Stimulated activated CD8-positive, alpha-beta memory T cell treated with anti-CD3 and anti-CD28 coated beads, Interleukin-12 subunit alpha, Interleukin-12 subunit beta, amount 100 ng/mL, for 24 hours (primary cell): ENCODE measurements around the gene KCNIP4.

ENCODE experiments used
- DNase-seq: peaks from one replicate; pipeline ENCODE4 v3.0.0-alpha.2; 2020; ENCODE audit errors: extremely low read depth

Gene KCNIP4

DNA sequence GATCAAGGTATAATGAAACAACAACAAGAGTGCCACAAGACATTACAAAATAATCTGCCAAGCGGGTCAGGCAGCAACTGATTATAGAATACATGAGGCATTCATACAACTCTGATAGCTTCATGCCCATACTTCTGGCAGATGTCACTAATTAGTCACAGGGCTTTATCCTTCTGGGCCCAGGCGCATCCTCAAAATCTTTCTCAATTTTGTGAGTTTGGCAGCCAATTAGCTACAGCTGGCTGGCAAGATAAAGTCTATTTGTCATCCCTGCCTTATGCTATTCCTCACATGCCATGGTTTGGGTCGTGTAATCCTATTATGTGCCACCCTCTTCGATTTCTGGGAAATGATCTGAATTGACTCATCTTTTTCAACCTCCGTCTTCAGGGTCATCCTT, 994.0 kb downstream of the KCNIP4 start:
- no peak for DNase-seq

DNA sequence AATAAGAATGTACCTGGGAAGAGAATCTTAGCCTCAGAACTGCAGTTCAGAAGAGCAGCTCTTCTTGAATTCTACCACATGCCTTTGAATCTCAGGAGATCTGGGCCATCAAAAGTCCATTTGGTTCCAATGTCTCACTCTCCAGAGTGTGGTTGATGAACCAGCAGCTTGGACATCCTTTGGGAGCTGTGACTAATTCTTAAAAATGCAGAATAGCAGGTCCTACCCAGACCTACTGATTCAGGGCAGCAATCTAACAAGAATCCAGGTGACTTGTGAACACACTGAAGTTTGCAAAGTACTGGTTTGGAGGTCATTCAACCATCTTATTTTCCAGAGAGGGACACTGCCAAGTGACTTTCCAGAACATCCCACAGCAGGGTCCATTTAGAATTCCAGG, 1003.6 kb downstream of the KCNIP4 start:
- no peak for DNase-seq

DNA sequence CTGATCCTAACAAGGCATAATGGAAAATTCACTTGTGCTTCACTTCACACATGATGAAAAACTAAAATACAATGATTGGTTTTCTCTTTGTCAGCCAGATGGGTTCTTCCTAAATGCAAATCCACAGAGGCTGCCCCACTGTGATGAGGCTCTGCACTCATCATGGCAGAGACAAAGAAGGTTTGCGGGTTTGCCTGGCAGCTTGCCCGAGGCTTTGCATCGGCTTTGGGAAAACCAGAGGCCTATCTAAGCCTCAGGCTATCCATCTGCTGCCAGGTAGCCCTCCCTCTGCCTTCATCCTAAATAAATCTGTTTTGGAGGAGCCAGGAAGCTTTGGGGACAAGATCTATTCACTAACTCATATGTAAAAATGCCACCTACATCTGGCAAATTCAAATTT, 1004.1 kb downstream of the KCNIP4 start:
- DNase-seq = no peak

- no peak for DNase-seq
Measured at GRCh38 chr4:20938204-20938603, 1010.4 kb downstream of the KCNIP4 start.

DNA sequence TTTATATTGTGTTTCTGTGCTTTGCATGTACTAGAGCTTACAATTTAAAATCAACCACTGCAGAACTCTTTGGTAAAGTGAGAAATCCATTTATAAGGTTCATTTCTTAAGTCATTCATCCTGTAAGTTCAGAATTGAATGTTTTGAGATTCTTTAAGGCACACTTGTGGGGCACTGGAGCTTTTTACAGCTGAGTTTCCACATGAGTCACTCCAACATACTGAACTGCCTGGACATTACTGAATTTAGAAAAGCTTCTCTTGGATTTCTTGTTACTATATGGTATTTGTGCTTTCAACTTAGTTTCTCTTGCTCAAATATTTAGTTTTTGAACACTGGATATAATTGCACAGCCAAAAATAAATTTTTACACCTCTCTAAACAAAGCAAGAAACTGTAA, 1022.0 kb downstream of the KCNIP4 start:
- no peak for DNase-seq

GRCh38 chr4:20925176-20925575, 1023.4 kb downstream of the KCNIP4 start:
- no peak for DNase-seq

GRCh38 chr4:20922962-20923361, 1025.6 kb downstream of the KCNIP4 start:
- DNase-seq = no peak

DNA sequence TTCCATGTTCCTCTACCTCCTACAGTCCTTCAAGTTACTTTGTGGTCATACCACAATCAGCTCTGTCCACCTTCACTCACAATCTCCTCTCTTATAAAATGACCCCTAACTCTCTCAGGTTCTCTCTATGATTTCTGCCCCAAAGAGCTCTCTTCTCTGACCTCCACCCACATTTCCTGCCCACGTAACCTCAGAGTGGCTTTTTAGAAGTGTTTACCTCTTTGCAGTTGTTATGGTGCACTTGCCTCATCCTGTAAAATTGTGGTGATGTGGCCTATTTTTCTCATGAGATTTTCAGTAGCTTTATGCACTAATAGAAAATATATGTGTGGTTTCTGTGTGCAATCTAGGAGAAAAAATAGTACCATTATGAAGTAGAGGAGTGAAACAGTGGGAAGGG, 1032.5 kb downstream of the KCNIP4 start:
- DNase-seq = no peak

- no peak for DNase-seq
Measured at GRCh38 chr4:20904966-20905365, 1043.6 kb downstream of the KCNIP4 start.

DNA sequence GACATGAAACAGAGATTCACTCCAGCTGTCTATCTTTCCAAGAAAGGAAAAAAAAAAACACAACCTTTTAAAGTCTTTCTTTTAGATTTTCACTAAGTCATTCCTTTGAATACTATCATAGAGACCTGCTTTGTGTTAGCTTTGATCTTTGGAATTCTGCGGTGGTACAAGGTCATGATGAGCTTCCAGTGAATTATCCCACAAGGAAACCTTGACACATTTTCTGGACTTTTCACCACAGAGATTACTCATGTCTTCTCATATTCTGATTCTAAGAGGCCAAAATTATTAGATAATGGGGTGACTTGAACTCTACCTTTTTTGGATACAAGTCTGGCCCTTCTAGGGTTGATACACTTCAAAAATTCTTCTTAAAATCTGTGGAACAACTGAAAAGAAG, 1046.7 kb downstream of the KCNIP4 start:
- DNase-seq = no peak

DNA sequence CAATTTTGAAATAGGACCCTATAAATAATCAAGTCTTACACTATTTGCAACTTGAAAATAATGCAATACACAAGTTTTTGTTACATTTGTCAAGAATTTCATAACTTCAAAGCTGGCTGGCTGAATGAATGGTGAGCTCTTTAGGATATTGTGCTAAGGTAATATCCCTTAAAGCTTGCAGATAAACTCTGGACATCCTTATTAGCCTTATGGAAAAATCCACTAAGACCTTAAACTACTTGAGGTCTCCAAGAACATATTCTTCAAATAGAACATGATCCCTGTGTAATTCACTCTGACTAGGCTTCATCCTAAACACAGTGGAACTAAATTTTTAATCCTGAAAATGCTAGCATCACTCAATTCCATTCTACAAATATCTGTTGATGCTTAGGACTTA, 1049.0 kb downstream of the KCNIP4 start:
- no peak for DNase-seq

GRCh38 chr4:20895988-20896387, 1052.6 kb downstream of the KCNIP4 start:
- no peak for DNase-seq

DNA sequence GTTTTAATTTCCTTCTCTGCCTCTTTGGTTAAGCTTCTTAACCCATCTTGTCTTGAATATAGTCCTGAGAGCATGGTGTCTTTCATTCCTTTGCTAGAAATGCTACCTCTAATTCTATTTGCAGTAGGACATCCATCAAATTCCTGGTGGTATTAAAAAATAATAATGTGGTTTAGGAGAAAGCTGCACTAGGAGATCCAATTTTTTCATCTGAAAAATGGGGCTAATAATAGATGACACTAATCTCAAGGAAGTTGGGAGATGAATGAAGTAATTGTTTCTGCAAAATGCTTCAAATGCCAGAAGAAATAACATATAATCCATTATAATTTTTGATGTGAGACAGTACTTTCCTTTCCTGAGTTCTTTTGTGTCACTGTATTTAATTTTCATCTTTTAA, 1053.4 kb downstream of the KCNIP4 start:
- no peak for DNase-seq

- no peak for DNase-seq
Measured at GRCh38 chr4:20890761-20891160, 1057.8 kb downstream of the KCNIP4 start.

GRCh38 chr4:20889901-20890300, 1058.7 kb downstream of the KCNIP4 start:
- DNase-seq = no peak

DNA sequence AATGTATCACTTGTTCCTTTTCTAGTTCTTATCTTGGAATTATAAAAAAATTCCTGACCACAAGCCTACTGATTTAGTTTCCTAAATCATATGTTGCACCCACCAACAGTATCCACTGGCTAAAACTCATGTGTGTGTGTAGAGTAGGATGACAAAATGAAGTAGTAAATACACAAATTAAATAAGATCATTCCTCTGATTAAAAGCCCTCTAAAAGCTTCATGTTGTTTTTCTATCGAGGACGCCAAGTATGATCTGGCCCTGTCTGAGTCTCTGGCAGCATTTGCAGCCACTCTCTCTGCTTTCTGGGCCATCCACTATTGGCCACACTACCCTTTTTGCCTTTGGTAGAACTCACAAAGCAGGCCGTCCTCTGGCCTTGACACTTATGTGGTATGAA, 1064.9 kb downstream of the KCNIP4 start:
- no peak for DNase-seq

DNA sequence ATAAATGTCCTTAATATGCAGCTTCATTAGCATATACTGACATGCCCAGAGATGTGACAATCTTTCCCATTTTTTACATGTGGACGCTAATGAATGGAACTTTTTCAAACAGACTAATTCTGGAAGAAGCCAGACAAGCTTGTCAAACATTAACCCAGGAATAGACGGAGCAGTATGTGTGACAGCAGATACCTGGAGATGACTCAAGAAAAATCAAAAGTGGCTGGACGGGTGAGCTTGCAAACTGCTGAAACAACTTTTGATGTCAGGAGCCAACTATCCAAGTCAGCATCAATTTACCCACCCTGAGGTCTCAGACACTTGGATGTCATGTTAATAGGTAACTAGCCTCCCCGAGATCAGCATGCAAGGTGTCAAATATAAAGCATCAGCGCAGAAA, 1065.3 kb downstream of the KCNIP4 start:
- DNase-seq = no peak

- DNase-seq = no peak
Measured at GRCh38 chr4:20882500-20882899, 1066.1 kb downstream of the KCNIP4 start.

GRCh38 chr4:20881658-20882057, 1066.9 kb downstream of the KCNIP4 start:
- no peak for DNase-seq

- DNase-seq = no peak
Measured at GRCh38 chr4:20878806-20879205, 1069.8 kb downstream of the KCNIP4 start.

- DNase-seq = no peak
Measured at GRCh38 chr4:20870436-20870835, 1078.1 kb downstream of the KCNIP4 start.

DNA sequence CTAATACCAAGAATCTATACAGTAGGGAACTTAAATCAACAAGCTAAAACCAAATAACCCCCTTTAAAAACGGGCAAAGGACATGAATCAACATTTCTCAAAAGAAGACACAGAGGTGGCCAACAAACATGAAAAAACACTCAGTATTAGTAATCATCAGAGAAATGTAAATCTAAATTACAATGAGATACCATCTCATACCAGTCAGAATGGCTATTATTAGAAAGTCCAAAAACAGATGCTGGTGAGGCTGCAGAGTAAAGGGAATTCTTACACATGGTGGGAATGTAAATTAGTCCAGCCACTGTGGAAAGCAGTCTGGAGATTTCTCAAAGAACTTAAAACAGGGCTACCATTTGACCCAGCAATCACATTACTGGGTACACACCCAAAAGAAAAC, 1080.5 kb downstream of the KCNIP4 start:
- no peak for DNase-seq

- DNase-seq = no peak
Measured at GRCh38 chr4:20860878-20861277, 1087.7 kb downstream of the KCNIP4 start.

DNA sequence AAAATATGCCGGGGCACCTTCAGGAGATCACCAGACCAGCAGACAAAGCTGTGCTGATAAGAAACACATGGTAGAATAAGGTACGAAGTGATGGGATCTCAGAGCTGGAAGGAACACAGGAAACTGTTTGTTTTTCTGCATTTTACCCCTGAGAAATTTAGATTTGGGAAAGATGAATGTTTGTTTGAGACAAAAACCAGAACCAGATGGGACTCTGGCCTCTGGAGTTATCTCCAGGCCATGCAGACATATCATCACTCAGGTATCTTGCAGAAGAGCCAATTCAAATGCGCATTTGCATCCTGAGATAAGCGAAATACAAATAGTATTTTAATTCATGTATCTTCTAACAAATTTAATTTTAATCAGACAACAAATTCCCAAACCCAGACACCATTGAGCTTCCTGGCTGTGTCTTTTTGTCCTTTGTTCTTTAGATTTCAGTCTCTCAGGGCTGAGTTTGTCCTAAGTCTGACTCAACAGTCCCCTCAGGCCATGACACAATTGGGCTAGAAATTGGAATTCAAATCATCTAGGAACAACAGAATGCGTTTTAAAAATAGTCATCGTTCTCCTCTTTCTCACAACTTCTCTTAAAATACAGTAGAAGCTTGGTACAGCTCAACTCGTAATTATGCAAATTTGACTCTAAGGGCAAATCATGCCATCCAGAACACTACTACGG, 1089.3 kb downstream of the KCNIP4 start:
- DNase-seq = no peak
